Measurements from ENCODE around the gene RNU6-1. TPM values are rescaled to one million over a fixed set of nuclear protein-coding genes. Genes with fewer than 3 reads are reported as not detected.

RNU6-1 gene
- total and polyA plus RNA-seq, 2 donors (not counting 1 experiment from before 2014, with no cell fraction given), result not detected

GRCh38 chr15:67807141-67807540, 32.7 kb downstream of the RNU6-1 start:
- TF ChIP-seq EZH2 (IDR thresholded peaks at IDR 0.05; ENCODE audit: low read length, missing control alignments) (no peak), CTCF (conservative IDR thresholded peaks at IDR 0.05 in 1 of 2, IDR thresholded peaks at IDR 0.05 in 1 of 2; ENCODE audit: low read depth in 1 of 2, low read length in 2 of 2) (no peak)

GRCh38 chr15:67806536-67806935, 33.3 kb downstream of the RNU6-1 start:
- no peak overlapping the region for H3K4me2 ChIP-seq (ENCODE audit: extremely low read depth, insufficient read depth, low read length)
- H4K20me1 ChIP-seq (ENCODE audit: control insufficient read depth, extremely low read depth, insufficient read depth, low read length), result no peaks in the 10 kb centered on the region
- H3K27me3 ChIP-seq (ENCODE audit: control insufficient read depth, insufficient read depth, low read length), result no peaks in the 10 kb centered on the region
- H3K27ac ChIP-seq (ENCODE audit: insufficient read depth, low read length), result no peak overlapping the region
- H3K9ac ChIP-seq (ENCODE audit: insufficient read depth, low read length), result no peak overlapping the region
- no peak overlapping the region for H3K4me3 ChIP-seq (replicated peaks in 1 of 4; ENCODE audit: control extremely low read depth in 1 of 4, insufficient read depth in 1 of 4, low read depth in 3 of 4, low read length in 4 of 4)
- no peak overlapping the region for H2AFZ ChIP-seq (ENCODE audit: low read length)
- no peak for DNase-seq (ENCODE audit: low read depth in 2 of 2)
- H3K9me3 ChIP-seq (ENCODE audit: control insufficient read depth, insufficient read depth, low read depth, low read length), result no peaks in the 10 kb centered on the region
- no peaks in the 10 kb centered on the region for H3K36me3 ChIP-seq (ENCODE audit: control insufficient read depth, insufficient read depth, low read length)
- TF ChIP-seq CTCF (conservative IDR thresholded peaks at IDR 0.05 in 1 of 2, IDR thresholded peaks at IDR 0.05 in 1 of 2; ENCODE audit: low read depth in 1 of 2, low read length in 2 of 2) (no peak), EZH2 (IDR thresholded peaks at IDR 0.05; ENCODE audit: low read length, missing control alignments) (no peak)
- no peaks in the 10 kb centered on the region for H3K79me2 ChIP-seq (ENCODE audit: control insufficient read depth, insufficient read depth, low read length)
- no peaks in the 10 kb centered on the region for H3K4me1 ChIP-seq (ENCODE audit: control insufficient read depth, extremely low read depth, insufficient read depth, low read length)

More at GRCh38 chr15:67807141-67807540, 32.7 kb downstream of the RNU6-1 start:
- no peak overlapping the region for H2AFZ ChIP-seq (ENCODE audit: low read length)
- H4K20me1 ChIP-seq (ENCODE audit: control insufficient read depth, extremely low read depth, insufficient read depth, low read length), result no peaks in the 10 kb centered on the region
- H3K36me3 ChIP-seq (ENCODE audit: control insufficient read depth, insufficient read depth, low read length), result no peaks in the 10 kb centered on the region
- H3K4me3 ChIP-seq (replicated peaks in 1 of 4; ENCODE audit: control extremely low read depth in 1 of 4, insufficient read depth in 1 of 4, low read depth in 3 of 4, low read length in 4 of 4), result no peak overlapping the region
- H3K9me3 ChIP-seq (ENCODE audit: control insufficient read depth, insufficient read depth, low read depth, low read length), result no peaks in the 10 kb centered on the region
- no peak overlapping the region for H3K4me2 ChIP-seq (ENCODE audit: extremely low read depth, insufficient read depth, low read length)
- H3K27me3 ChIP-seq (ENCODE audit: control insufficient read depth, insufficient read depth, low read length), result no peaks in the 10 kb centered on the region
- H3K9ac ChIP-seq (ENCODE audit: insufficient read depth, low read length), result no peak overlapping the region
- H3K4me1 ChIP-seq (ENCODE audit: control insufficient read depth, extremely low read depth, insufficient read depth, low read length), result no peaks in the 10 kb centered on the region
- no peaks in the 10 kb centered on the region for H3K79me2 ChIP-seq (ENCODE audit: control insufficient read depth, insufficient read depth, low read length)
- no peak for DNase-seq (ENCODE audit: low read depth in 2 of 2)
- H3K27ac ChIP-seq (ENCODE audit: insufficient read depth, low read length), result no peak overlapping the region

GRCh38 chr15:67805666-67806516, 34.0 kb downstream of the RNU6-1 start:
- Histone ChIP-seq H4K20me1 (ENCODE audit: control insufficient read depth, extremely low read depth, insufficient read depth, low read length) (no peaks in the 10 kb centered on the region), H3K27ac (ENCODE audit: insufficient read depth, low read length) (no peak overlapping the region), H3K27me3 (ENCODE audit: control insufficient read depth, insufficient read depth, low read length) (no peaks in the 10 kb centered on the region), H2AFZ (ENCODE audit: low read length) (no peak overlapping the region), H3K79me2 (ENCODE audit: control insufficient read depth, insufficient read depth, low read length) (no peaks in the 10 kb centered on the region), H3K9me3 (ENCODE audit: control insufficient read depth, insufficient read depth, low read depth, low read length) (no peaks in the 10 kb centered on the region), H3K4me2 (ENCODE audit: extremely low read depth, insufficient read depth, low read length) (no peak overlapping the region), H3K36me3 (ENCODE audit: control insufficient read depth, insufficient read depth, low read length) (no peaks in the 10 kb centered on the region), H3K9ac (ENCODE audit: insufficient read depth, low read length) (no peak overlapping the region), H3K4me1 (ENCODE audit: control insufficient read depth, extremely low read depth, insufficient read depth, low read length) (no peaks in the 10 kb centered on the region), H3K4me3 (replicated peaks in 1 of 4; ENCODE audit: control extremely low read depth in 1 of 4, insufficient read depth in 1 of 4, low read depth in 3 of 4, low read length in 4 of 4) (no peak overlapping the region)
- DNase-seq (ENCODE audit: low read depth in 2 of 2), result no peak
- TF ChIP-seq EZH2 (IDR thresholded peaks at IDR 0.05; ENCODE audit: low read length, missing control alignments) (no peak), CTCF (conservative IDR thresholded peaks at IDR 0.05 in 1 of 2, IDR thresholded peaks at IDR 0.05 in 1 of 2; ENCODE audit: low read depth in 1 of 2, low read length in 2 of 2) (no peak)

All from fibroblast of lung (primary cell).